Measurements from ENCODE around the gene CAPSL. TPM values are rescaled to one million over a fixed set of nuclear protein-coding genes. Genes with fewer than 3 reads are reported as not detected.
"Not testable (repeated sequence)": the region's sequence is repeated elsewhere in the genome, so short reads cannot be mapped to it uniquely, and the experiment has no call there.

The CAPSL gene
- polyA plus RNA-seq: not detected

DNA sequence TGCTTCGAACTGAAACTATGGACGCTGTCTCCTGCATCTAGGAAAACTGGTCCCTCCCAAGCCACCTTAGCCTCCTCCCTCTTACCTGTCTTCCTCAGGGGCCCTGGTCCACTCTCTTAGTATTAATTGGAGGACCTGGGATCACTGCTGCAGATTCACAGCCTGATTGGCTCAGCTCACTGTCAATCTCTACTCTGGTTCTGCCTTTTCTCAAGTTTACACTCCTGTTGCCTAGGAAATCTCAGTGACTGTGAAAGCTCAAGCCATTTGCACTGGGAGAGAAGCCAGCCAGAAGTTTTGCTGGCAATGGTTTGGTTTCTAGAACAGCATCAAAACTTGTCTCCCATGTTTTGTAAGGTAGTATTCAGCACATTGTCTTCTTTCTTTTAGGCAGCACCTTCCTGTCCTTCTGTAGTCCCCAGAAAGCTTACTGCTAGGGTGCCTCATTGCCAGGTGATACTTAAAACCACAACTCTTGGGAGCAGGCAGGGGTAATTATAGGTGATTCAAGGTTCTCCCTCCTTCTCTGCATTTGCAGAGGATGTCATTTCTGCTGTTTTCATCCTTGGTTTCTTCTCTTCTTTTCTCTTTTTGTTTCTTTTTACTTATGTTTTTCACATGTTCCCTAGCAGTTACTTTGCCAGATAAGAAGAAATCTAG is at the start of gene CAPSL:
CAPSL (minus strand) TSS at position 55 of the 660 bp plus-strand sequence. CDS start 17,502 bp downstream, outside the sequence.
- peaks cover 3% of the 10 kb centered on the region for H3K27me3 Mint-ChIP-seq
- H3K4me3 Mint-ChIP-seq: no peak within 1 kb of the TSS
- H3K36me3 Mint-ChIP-seq: peaks cover 1% of the 10 kb centered on the region
- no peaks in the 10 kb centered on the region for H3K4me1 Mint-ChIP-seq
- no peaks in the 10 kb centered on the region for H3K9me3 Mint-ChIP-seq
- H3K27ac Mint-ChIP-seq: no peak within 1 kb of the TSS

DNA sequence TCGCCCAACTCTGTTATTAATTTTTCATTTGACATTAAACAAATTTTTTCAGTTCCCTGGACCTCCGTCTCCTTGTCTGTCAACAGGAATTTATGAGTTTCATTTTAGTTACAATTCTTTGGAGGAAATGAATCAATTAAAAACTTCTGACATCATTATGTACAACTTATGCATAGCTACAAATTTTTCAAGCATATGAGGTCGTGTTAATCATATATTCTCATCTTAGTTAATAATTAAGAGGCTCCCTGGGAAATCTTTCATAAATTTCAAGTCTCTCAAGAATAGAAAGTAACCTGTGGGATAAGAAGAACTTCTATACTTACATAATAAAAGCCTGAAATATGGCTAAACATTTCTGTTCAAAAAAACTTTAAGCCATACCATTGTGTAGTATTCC is 49.4 kb upstream of the CAPSL start:
- Mint-ChIP-seq H3K4me1 (no peaks in the 10 kb centered on the region), H3K27ac (no peak overlapping the region), H3K27me3 (peaks cover 5% of the 10 kb centered on the region), H3K9me3 (peaks cover 3 to 6% (median 3%) of the 10 kb centered on the region in 3 donors), H3K36me3 (no peaks in the 10 kb centered on the region), H3K4me3 (no peak overlapping the region)

DNA sequence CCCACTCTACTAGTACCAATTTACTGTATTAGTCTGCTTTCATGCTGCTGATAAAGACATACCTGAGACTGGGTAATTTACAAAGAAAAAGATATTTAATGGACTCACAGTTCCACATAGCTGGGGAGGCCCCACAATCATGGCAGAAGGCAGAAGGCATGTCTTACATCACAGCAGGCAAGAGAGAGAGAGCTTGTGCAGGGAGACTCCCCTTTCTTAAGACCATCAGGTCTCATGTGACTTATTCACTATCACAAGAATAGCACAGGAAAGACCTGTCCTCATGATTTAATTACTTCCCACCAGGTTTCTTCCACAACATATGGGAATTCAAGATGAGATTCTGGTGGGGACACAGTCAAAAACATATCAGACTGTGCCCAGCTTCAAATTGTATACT is 41.3 kb upstream of the CAPSL start:
- H3K4me3 Mint-ChIP-seq: no peak overlapping the region
- H3K4me1 Mint-ChIP-seq: no peaks in the 10 kb centered on the region
- no peaks in the 10 kb centered on the region for H3K27me3 Mint-ChIP-seq
- no peaks in the 10 kb centered on the region for H3K36me3 Mint-ChIP-seq
- H3K27ac Mint-ChIP-seq: peak overlapping the region in 1 of 3 donors; percentile 25
- peaks cover 4 to 21% (median 13%) of the 10 kb centered on the region in 3 donors for H3K9me3 Mint-ChIP-seq

DNA sequence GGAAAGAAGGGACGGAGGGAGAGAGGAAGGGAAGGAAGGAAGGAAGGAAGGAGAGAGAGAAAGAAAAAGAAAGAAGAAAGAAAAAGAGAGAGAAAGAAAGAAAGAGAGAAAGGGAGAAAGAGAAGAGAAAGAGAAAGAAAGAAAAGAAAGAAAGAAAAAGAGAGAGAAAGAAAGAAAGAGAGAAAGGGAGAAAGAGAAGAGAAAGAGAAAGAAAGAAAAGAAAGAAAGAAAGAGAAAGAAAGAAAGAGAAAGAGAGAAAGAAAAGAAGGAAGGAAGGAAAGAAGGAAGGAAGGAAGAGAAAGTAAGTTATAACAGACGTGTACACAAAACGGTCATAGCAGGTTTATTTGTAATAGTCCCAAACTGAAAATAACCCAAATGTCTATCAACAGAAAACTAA is 38.4 kb upstream of the CAPSL start:
- not testable (repeated sequence) for H3K36me3 Mint-ChIP-seq, H3K27me3 Mint-ChIP-seq, H3K4me1 Mint-ChIP-seq, H3K27ac Mint-ChIP-seq, H3K4me3 Mint-ChIP-seq
- peaks cover 0 to 11% (median 8%) of the 10 kb centered on the region in 3 donors for H3K9me3 Mint-ChIP-seq

DNA sequence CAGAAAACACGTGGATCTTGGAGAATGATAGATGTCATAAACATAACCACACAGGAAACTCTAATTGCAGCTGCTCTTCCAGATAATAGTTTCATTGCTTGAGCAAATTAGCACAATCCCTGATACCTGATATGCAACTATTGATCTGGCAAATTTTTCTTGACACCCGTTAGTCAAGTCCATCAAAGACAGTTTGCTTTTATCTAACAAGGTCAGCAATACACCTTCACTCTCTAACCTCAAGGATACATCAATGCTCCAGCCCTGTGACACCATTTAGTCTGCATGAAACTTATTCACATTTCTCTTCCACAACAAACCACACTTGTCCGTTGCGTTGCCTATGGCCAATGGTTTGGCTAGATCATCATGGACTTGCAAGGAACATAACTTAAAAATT is 36.1 kb upstream of the CAPSL start:
- Mint-ChIP-seq H3K36me3 (peaks cover 2% of the 10 kb centered on the region), H3K9me3 (peaks cover 0 to 4% (median 0%) of the 10 kb centered on the region in 3 donors), H3K27ac (no peak overlapping the region), H3K4me3 (no peak overlapping the region), H3K4me1 (no peaks in the 10 kb centered on the region), H3K27me3 (no peaks in the 10 kb centered on the region)

DNA sequence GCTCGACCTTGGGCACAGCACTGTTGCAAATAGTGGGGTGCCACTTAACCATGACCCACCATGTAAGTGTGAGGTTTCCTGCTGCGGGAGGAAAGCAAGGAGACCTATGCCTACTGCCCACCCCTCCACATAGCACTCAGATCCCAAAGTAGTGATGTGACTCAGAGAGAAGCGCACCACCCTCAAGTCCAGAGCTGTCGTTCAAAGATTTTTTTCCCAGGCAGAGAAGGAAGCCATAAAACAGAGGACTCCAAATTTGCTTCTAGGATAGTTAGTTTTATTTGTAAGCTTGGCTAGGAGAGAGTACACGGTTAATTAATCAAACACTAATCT is 33.4 kb upstream of the CAPSL start:
- no peaks in the 10 kb centered on the region for H3K27me3 Mint-ChIP-seq
- peaks cover 2% of the 10 kb centered on the region for H3K36me3 Mint-ChIP-seq
- peaks cover 0 to 2% (median 0%) of the 10 kb centered on the region in 3 donors for H3K9me3 Mint-ChIP-seq
- H3K27ac Mint-ChIP-seq: no peak overlapping the region
- no peak overlapping the region for H3K4me3 Mint-ChIP-seq
- H3K4me1 Mint-ChIP-seq: no peaks in the 10 kb centered on the region

DNA sequence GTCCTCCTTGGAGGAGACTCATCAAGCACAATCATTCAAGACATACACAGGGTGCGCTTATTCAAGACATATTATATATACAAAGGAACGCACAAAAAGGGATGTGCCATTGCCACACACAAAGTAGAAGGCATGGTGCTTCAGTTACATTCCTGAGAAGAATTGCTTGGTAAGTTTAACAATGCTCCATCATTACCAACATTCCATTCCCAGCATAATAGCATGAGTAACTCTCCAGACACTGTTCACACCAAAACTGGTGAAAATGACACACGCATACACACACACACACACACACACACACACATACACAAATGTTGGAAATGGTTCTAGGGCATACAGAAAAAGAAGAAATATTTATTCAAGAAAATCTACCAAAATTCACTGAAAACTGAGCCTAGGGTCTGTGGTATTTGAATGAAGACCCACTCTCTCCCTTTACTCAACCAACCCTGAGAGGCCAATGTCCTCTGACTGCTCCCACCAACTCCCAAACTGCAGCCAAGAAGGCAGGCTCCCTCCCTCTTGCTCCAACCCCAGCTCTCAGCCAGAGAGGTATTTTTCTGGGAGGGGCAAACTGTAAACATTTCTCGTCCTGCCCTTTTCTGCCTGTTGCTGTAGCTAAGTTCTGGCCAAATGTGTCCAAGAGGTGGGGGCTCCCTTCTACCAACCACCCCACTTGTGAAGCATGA is 32.9 kb upstream of the CAPSL start:
- Mint-ChIP-seq H3K36me3 (peaks cover 2% of the 10 kb centered on the region), H3K27me3 (no peaks in the 10 kb centered on the region), H3K27ac (no peak overlapping the region), H3K4me3 (no peak overlapping the region), H3K9me3 (peaks cover 0 to 2% (median 0%) of the 10 kb centered on the region in 3 donors), H3K4me1 (no peaks in the 10 kb centered on the region)

DNA sequence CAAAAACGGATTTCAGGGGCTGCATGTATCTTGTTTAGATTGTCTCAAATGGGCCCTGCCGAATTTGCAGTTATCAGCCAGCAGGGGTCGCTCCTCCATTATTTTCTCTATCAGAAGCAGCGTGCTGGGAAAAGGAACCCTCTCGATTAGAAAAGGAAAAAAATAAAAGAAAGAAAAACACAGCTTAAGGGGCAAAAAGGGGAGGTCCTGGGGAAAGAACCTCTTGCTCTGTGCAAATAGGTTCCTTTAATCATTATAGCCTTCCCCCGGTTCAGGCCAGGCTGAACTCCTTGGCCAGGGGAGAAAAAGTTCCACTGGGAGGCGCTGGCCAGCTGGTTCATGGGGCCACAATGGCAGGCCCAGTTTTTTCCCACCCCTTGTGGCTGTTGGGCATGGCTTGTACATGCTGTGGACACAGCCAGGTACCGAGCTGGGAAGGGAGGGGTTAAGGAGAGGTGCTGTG is 25.0 kb upstream of the CAPSL start:
- peaks cover 10% of the 10 kb centered on the region for H3K27me3 Mint-ChIP-seq
- peaks cover 2% of the 10 kb centered on the region for H3K36me3 Mint-ChIP-seq
- no peaks in the 10 kb centered on the region for H3K4me1 Mint-ChIP-seq
- no peak overlapping the region for H3K4me3 Mint-ChIP-seq
- no peak overlapping the region for H3K27ac Mint-ChIP-seq
- peaks cover 1 to 3% (median 2%) of the 10 kb centered on the region in 3 donors for H3K9me3 Mint-ChIP-seq

DNA sequence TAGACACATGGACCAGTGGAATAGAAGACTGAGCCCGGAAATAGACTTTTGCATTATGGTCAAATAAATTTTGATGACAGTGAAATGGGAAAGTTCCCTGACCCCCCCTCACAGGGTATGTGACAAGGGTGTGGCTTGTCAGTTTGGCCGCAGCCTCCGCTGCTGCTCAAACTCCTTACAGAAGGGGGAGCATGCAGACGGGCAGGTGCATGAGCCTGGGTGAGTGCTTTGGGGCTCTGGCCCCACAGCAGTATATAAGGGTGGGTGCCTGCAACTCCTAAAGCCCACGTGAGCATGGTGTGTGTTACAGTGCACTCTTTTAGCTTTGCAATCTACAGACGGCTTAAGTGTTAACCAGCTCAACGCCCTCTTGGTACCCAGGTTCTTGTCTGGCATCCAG is 21.9 kb upstream of the CAPSL start:
- H3K4me3 Mint-ChIP-seq: no peak overlapping the region
- no peak overlapping the region for H3K27ac Mint-ChIP-seq
- H3K36me3 Mint-ChIP-seq: peaks cover 2% of the 10 kb centered on the region
- H3K4me1 Mint-ChIP-seq: no peaks in the 10 kb centered on the region
- H3K27me3 Mint-ChIP-seq: peaks cover 12% of the 10 kb centered on the region
- peaks cover 2 to 4% (median 3%) of the 10 kb centered on the region in 3 donors for H3K9me3 Mint-ChIP-seq

DNA sequence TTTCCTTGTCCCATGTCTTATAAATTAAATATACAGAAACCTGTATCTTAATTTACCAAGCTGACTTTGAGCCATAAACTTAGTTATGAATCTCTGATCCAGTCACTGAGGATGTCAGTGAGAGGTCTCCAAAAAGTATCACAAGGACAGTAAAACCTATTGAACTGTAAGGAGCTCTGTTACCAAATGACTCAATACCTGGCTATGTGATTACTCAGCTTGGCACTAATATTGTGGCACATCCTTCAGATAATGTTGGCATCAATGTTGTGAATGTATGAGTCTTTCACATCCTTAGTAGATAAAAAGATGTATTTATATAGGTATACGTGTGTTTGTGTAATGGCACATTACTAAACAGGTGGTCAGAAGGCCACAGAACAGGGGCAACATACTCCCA is 18.0 kb upstream of the CAPSL start:
- no peak overlapping the region for H3K27ac Mint-ChIP-seq
- peaks cover 0 to 6% (median 2%) of the 10 kb centered on the region in 3 donors for H3K9me3 Mint-ChIP-seq
- no peak overlapping the region for H3K4me3 Mint-ChIP-seq
- H3K36me3 Mint-ChIP-seq: no peaks in the 10 kb centered on the region
- H3K4me1 Mint-ChIP-seq: no peaks in the 10 kb centered on the region
- peaks cover 12% of the 10 kb centered on the region for H3K27me3 Mint-ChIP-seq

DNA sequence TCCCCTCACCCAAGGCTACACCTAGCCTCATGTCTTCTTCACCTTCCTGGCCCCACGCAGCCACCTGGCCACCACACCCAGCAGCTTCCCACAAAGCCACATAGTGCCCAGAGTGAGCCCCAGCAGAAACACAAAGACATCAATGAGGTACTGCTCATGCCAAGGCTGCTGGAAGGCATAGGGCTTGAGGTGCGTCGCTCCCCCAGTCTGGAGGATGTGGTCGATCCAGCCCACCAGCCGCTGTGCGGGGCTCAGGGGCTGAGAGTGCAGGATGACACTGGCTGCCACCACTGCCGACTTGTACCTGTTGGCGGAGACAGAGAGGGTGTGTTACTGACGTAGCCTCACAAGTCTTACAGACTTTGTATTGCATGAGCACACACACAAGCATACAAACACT is 15.8 kb upstream of the CAPSL start:
- peaks cover 3% of the 10 kb centered on the region for H3K36me3 Mint-ChIP-seq
- no peaks in the 10 kb centered on the region for H3K4me1 Mint-ChIP-seq
- H3K4me3 Mint-ChIP-seq: no peak overlapping the region
- H3K27me3 Mint-ChIP-seq: peaks cover 7% of the 10 kb centered on the region
- H3K9me3 Mint-ChIP-seq: peaks cover 0 to 5% (median 2%) of the 10 kb centered on the region in 3 donors
- H3K27ac Mint-ChIP-seq: no peak overlapping the region

DNA sequence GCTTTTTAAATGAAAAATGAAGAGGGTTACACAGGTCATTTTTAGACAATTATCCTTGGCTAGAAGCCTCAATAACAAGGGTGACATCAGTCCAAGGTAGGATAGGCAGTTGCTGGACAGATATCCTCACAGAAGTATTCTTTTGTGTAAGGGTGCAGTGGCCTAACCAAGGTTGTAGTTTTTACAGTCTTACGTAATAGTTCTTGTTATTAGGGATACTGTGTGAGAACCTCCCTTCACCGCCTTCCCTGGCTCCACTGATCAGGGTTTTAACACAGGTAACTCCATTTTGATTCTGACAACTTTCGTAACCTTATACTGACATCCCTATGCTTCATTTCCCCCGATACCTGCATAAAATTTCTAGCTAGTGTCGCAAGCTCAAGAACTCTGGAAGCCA is 8.7 kb upstream of the CAPSL start:
- Mint-ChIP-seq H3K4me1 (no peaks in the 10 kb centered on the region), H3K36me3 (peaks cover 3% of the 10 kb centered on the region), H3K9me3 (peaks cover 0 to 6% (median 0%) of the 10 kb centered on the region in 3 donors), H3K27me3 (peaks cover 4% of the 10 kb centered on the region), H3K27ac (no peak overlapping the region), H3K4me3 (no peak overlapping the region)

DNA sequence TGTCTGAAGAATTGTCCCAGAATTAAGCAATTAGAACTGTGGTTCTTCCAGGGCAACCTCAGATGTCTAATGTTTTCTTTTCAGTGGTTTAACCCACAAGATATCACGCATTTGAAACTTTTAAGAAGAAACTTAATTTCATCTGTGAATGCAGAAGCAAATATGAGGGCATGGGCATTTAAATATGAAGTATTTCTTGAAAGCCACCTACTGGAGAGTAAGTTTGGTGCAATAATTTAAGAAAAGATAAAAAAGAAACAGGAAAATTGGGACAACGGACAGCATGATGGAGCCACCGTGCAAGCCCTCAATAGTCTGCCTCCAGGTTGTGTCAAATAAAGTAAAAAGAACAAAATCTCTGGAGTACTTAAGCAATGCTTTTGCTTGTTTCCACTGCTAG is 1.2 kb upstream of the CAPSL start:
- H3K4me3 Mint-ChIP-seq: no peak overlapping the region
- peaks cover 1% of the 10 kb centered on the region for H3K36me3 Mint-ChIP-seq
- no peaks in the 10 kb centered on the region for H3K4me1 Mint-ChIP-seq
- peaks cover 3% of the 10 kb centered on the region for H3K27me3 Mint-ChIP-seq
- H3K9me3 Mint-ChIP-seq: peaks cover 0 to 3% (median 0%) of the 10 kb centered on the region in 3 donors
- H3K27ac Mint-ChIP-seq: no peak overlapping the region

DNA sequence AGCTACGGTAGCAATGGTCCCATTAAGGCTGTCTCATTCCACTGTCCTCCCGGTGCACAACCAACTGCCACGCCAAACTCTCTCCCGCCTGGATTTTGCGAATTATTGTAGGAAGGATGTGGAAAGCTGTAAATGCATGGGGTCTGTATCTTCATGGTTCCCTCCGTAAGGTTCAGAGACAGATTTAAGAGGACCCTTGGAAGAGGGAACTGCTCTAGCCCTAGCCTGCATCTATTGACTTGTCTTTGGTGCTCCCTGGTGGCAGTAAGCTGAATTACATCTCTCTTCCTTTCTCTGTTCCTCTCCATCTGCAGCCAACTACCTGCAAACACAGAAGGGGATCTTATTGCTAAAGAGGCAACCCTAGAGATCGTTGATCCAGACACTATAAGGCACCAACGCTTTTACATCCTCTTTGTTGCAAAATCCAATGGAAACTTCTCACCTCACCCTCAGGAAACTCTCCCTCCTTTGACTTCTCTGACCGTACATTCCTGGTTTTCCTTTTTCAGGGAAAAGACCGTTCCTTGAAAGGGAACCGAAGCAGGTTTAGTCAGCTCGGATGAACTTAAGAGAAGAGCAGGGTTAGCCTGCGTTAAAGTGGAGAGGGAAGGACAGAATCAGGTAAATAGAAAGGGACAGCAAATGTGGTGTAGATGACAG is 11.9 kb downstream of the CAPSL start:
- Mint-ChIP-seq H3K27ac (no peak overlapping the region), H3K4me1 (peaks cover 0 to 1% (median 0%) of the 10 kb centered on the region in 3 donors), H3K27me3 (peaks cover 8% of the 10 kb centered on the region), H3K36me3 (no peaks in the 10 kb centered on the region), H3K4me3 (no peak overlapping the region), H3K9me3 (no peaks in the 10 kb centered on the region)

DNA sequence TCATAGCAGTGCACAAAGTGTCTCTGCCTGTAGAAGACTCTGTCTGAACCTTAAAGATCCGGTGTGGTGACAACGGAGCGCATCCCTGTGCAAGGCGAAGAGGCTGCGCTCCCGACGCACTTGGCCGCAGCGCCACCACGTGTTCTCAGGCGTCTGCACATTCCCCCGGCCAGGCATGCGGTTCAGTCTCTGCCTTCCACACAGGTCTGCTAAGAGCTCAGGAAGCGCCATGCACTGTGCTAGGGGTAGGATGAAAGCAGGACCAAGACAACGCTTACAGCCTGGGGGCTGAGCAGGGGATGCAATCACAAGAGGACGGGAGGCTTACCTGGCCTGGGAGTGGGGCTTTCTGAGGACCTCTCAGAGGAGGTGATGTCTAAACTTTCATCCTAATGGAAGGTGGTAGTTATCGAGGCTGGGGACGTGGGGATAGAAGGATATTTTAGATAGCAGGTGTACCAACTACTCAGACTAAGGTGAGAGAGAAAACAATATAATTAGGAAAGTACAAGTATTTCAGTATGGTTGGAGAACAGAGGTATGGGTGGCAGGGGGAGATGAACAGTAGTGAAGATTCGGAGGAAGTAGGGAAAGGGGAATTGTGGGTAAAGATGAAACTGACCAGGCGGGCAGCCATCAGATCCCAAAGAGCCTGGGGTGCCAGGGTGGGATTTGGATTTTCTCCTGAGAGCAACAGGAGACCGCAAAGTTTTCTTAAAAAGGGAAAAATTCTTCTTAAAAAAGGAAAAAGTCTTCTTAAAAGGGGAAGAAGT is 13.3 kb downstream of the CAPSL start:
- H3K36me3 Mint-ChIP-seq: no peaks in the 10 kb centered on the region
- H3K27ac Mint-ChIP-seq: no peak overlapping the region
- peaks cover 0 to 2% (median 0%) of the 10 kb centered on the region in 3 donors for H3K9me3 Mint-ChIP-seq
- peaks cover 0 to 1% (median 0%) of the 10 kb centered on the region in 3 donors for H3K4me1 Mint-ChIP-seq
- H3K4me3 Mint-ChIP-seq: peak overlapping the region in 2 of 4 donors; percentile 65 to 74
- peaks cover 8% of the 10 kb centered on the region for H3K27me3 Mint-ChIP-seq
